COLO829 (cell line): Measurements from ENCODE around the gene LRRC74A.
A peak's percentile ranks its signal among the peaks of the same experiment; 100 is the strongest.

Source experiments
- DNase-seq: peaks from one replicate; pipeline ENCODE4 v3.0.0; 2012; ENCODE audit warnings: low spot score

LRRC74A gene

DNA sequence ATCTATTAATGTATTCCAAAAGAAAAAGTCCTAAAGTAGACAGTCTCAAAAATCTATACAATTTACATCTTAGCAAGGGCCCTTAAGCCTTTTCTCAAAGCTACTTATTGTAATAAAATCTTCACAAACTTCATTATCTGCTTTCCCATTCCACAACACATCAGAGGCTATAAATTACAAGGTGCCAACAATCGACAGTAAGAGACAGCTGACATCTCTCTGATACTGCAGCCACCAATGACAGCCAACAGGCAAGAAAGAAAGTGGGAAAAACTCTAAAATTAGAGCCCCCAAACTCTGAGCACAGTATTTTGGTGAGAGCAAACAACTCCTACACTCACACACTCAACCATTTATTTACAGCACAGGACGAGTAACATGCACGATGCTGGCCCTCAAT, 15.7 kb upstream of the LRRC74A start:
- DNase-seq, result no peak

DNA sequence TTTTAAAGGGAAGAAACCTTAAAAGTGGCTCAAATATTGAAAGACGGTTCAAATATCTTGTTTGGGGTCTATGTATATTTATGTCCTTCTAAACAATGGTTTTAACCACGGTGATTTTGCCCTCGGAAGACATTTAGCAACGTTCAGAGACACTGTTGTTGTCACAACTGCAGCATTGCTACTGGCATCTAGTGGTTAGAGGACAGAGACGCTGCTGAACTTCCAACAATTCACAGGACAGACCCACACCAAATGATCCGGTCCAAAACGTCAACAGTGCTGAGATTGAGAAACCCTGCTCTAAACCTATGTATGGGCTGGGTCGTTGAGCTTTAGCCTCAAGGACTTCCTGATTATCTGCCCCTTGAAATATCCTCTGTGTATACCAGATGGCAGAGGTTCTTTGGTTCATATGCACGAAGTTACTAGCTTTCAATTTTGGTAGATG, 15.2 kb upstream of the LRRC74A start:
- peak; percentile 37 for DNase-seq

DNA sequence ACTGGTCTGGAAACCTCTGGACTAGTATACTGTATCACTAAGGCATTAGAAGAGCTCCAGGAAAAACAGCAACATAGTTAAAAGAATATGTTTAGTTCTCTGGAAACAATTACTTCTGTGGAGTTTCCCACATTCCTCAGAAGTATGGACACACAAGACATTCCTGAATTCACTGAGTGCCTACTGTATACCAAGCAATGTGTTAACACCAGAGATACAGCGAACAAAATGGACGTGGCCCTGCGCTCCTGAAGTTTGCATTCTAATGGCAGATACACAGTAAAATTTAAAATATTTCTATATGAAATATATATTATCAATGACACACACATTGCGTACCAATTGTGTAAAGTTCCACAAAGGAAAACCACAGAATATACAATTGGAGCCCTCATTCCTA, 14.6 kb upstream of the LRRC74A start:
- no peak for DNase-seq

DNA sequence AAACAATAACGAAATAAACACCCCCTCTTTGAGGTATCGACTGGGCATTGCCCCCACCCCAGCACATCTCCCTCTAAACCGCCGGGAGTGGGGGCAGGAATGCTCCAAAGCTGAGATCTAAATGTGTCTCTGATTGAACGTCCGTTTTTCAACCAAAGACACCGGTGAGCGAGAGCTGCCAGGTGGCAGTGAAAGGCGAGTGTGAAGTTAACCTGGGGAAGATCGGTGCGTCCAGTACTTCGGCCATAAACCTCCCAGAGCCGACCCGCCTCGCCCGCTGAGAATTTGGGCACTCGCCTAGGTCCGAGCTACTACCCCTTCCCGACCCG, 14.2 kb upstream of the LRRC74A start:
- DNase-seq, result no peak

DNA sequence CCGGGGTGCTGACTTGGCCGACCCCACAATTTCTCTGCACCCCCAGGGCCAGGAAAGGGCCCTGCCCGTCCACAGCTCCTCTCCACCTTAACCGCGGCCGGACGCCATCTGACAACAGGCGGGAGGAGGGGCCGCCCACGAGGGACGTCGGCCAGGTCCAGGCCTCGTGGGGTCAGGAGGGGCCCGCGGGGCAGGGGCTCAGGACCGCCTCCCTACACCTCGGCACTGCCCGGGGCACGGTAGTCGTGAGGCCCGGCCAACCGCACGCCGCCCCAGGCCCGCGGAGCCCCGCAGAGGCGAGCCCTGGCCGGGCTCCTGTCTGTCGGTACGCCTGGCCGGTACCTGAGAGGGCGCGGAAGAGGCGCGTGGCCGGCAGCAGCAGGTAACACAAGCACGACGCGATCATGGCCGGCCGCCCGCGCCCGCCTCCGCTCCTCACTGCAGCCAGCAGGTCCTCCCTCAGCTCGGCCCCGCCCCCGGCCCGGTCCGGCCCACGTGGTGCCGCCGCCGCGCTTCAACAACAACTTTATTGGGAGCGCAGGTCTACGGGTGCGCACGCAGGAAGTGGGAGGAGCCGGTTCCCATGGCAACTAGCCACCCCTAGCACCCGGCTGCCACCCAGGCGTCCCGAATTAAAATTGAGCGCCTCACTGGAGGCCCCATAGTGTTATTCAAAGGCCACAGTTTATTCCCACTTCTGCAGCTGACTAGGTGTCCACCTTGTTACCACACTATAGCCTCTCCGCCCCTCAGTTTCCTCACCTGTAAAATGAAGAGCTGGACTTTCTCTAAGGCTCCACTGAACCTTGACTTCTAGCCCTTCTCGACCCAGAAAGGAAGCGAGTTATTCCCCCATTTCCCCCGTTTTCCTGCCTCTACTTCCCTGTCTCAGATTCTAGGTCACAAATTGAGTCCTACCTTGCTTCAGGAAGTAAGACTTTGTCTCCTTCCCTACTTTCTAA, 13.5 kb upstream of the LRRC74A start, which contains the start of gene ANGEL1:
TSS of gene ANGEL1 (minus strand) at position 461 of the 962 bp plus-strand sequence. CDS start at position 406, 55 bp downstream.
- DNase-seq, result peak; percentile 89

DNA sequence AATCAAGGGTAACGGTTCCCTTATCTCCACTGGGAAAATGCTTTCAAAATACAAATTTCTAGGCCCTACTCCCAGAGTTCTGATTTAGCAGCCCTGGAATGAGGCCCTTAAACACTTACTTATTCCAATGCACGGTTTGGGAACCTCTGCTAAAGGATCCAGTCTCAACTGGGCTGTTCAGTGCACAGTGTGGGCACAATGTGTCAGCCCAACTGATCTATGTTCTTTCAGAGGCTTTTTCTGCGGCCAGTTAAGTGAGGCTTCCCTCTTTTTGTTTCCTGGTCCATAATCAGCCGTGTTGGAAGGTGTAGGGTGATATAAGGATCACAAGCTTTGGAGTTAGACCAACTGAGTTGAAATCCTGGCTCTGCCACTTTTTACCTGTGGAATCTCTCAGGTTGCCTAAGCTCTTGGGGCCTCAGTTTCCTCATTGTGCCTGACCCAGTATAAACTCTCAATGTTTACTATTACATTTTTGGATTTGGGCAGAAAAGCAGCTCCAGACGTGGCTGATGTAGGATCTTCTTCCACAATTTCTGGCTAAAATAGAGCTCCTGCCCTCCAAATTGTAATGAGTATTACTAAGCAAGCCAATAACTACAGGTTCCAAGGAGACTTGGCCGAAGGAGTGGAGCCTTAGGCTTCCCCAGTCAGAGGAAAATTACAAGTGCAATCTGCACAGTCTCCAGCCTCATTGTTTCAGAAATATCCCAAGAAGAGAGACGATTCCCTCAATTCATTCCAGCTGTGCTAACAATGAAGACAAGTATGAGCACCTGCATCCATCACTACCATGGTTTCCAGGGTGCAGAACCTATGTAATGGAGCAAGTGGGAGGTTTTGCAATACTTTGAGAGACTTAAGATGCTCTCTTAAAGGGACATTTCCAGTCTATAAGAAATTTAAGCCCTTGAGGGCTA, 11.2 kb upstream of the LRRC74A start:
- no peak for DNase-seq

DNA sequence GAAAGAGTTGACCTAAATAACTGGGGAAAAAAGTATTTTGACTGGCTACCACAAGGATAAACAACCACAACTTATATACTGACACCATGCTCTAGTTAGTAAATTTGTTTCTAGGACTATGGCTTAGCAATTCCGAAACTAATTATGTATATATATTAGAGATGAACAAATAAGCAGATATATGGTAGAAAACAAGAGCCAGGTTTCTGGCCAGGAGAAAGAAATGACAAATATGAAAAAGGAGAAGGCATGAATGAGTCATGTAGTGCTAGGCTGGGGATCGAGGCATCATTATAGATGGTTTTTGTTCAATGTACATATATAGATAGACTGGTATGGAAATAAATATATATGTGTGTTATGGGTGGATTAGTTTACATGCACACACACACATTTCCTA, 5.5 kb upstream of the LRRC74A start:
- DNase-seq, result no peak

DNA sequence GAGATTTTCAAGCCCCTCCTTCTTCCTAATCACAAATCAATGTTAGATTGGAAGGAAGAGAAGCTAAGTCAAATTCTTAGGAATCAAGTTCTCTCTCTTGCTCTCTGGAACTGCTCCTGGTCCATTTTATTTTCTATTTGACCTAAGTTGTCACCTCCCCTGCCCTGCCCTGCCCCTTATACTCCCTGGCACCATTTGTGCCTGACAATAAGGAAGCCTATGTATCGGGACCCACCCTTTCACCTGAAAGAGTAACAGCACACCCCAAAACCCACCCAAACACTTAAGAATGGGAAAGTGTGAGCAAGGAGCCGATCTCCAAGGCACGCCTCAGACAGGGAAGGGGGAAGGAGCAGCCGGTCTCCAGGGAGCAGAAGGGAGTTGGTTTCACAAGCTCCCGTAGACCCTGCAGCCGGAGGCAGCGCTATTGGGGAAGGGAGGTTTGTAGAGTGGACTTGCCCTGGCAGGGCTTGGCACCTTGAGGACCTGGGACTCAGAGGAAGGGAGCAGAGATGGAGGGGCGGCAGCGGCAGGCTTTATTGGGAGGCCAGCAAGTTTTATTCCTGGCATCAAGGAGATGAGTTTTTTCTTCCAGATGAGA, 1.6 kb downstream of the LRRC74A start:
- DNase-seq, result no peak

DNA sequence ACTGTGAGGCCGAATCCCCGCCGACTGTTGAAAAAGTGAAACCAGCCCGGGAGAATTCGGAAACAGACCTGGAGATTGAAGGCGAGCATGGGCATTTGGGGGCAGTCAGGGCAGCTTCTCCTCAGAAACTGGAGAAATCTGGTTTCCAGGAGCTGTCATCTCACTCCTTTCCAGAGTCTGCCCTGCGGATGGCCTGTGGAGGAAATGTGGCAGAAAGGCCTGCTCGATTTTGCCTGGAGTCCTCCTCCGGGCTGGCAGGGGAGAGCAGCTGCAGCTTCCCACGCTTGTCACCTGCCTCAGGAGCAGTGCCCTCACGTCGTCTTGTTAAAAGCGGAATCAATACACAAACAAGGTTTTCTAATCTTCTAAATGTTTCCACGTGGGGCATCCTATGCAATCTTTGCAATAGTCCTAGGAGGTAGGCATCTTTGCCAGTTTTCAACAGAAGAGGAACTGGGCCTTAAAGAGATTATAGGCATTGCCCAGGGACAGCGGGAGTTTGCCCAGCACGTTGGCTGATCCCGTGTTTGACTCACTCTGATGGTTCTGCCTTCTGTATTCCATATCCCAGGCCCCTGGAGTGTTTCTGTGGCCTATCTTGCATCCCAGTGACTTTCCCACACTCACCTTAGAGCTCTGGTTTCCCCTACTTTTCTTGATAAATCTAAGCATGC, 2.3 kb downstream of the LRRC74A start:
- DNase-seq, result no peak

DNA sequence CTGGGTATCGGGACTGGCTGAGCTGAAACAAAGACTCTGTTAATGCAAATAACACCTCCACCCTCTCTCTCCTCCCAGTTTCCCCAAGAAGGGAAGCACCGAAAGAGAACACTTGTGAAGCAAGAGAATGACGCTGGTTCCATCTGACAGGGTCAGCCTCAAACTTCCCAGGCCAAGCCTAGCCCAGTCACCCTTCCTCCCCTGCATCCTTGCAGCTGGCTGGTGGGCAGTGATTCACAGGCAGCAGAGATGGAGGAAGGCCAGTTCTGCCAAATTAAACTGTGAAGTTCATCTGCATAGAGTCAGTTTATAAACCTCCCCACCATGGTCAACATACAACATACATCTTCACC, 2.8 kb downstream of the LRRC74A start:
- DNase-seq, result no peak

DNA sequence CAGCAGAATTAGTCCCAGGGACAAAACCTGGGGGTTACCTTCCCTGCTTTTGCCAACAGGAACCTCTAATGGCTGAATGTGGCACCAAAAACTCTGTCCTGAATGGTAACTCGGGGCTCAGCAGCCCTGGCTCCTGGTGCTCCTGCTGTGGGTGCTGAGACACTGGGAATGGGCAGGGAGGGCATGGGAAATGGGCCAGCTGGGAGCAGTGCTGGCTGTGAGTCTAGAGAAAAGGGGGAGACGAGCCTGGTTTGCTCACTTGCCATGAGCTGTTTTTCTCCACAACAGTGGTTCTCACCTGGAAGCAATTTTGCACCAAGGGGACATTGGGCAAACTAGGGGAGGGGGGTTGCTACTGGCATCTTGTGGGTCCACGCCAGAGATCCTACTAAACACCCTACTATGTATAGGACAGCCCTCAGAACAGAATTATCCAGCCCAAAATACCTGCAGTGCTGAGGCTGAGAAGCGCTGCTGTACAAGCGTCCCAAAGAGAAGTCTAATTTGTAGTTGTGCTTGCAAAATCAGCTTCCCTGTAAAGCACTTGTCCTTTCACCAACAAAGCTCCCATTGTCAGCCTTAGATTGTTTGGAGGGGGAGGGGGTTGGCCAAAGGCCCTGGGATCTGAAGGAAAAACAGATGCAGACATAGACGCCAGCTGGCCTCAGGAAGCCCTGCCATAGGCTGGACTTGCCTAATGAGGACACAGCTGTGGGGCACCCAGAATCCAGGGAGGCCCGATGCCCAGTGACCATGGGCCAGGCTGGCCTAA, 3.6 kb downstream of the LRRC74A start:
- peak; percentile 93 for DNase-seq

DNA sequence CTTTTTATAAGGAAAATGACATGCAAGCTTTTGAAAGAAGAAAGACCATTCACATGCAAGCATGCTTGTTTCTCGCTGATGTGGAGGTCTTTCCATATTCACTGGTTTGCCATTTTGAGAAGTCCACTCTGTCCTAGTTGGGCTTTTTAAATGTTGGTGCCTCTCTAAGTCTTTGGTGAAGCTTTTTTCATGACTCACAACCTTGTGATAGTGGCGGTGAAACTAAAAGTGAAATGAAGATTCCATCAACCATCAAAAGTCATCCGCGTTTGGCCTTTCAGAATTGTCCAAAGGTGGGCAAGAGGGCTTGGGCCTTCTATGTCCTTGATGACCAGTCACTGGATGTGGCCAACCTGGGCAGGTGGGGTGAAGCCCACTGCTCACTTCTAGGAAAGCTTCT, 4.3 kb downstream of the LRRC74A start:
- no peak for DNase-seq

DNA sequence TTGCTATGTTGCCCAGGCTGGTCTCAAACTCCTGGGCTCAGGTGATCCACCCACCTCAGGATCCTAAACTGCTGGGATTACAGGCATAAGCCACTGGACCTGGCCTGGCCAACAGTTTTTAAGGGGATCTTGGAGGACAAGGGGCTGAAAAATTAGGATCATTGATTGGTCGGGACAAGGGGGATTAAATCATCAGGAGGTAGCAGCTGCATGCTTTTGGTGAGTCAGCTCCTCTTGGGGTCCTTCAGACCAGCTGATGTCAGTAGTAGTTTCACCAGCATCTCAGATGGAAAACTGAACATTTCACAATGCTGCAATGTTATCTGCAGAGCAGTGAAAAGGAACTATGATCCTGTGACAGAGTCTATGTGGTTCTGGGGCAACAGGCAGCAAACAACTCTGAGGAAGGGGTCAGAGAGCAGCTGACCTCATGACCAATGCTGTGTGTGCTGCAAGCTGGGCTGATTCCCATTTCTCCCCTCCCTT, 6.3 kb downstream of the LRRC74A start:
- DNase-seq, result no peak

DNA sequence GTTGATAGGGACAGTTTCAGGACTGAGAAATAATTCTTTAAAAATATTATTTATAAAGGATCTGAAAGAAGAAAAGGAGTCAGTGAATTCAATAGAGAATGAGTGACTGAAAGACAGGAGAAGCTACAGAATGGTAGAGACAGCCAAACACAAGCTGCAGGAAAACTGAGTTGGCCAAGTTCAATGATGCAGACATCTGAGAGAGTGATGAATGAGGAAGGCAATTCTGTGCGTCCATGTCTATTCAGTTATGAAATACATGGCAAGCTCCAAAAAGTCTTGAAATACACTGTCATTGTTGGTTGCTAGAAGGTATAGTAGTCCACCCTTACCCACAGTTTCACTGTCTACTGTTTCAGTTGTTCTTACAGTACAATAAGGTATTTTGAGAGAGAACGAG, 6.8 kb downstream of the LRRC74A start:
- DNase-seq, result no peak

DNA sequence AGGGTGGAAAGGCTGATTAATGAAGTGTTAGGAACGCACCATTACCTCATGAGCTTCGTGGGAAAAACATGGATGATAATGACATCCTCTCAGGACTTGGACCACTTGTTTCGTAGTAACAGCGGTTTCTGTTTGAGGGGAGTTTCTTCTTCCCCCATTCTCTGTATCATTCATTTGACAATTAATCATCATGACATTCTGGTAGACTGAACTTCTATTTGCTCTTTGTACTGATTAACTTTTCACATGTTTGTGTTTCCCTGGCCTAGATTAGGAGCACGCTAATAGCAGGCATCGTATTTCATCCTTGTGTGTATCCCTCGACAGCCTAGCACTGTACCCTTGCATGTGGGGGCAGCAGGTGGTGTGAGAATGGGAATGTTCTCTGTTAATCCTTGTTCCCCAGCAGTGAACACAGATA, 8.0 kb downstream of the LRRC74A start:
- no peak for DNase-seq

DNA sequence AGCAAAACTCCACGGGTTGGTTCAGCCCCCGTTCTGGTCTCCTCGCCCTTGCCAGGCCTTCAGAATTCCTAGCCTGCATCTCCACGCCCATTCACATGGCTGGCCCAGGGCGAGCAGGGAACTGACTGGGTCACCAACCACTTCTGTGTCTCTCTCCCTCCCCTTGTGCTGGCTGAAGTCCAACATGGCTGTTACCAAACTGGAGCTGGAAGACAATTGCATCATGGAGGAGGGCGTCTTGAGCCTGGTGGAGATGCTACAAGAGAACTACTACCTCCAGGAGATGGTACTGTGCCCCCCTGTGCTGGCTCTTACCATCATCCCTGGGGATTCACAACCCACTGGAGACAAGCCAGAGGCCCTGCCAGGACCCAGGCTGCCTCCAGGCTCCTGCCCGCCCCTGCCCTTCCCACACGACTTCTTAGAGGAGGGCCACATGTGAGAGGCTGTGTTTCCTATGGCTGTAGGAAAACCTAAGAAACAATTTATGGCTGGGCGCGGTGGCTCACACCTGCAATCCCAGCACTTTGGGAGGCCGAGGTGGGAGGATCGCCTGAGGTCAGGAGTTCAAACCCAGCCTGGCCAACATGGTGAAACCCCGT, 9.9 kb downstream of the LRRC74A start:
- no peak for DNase-seq

DNA sequence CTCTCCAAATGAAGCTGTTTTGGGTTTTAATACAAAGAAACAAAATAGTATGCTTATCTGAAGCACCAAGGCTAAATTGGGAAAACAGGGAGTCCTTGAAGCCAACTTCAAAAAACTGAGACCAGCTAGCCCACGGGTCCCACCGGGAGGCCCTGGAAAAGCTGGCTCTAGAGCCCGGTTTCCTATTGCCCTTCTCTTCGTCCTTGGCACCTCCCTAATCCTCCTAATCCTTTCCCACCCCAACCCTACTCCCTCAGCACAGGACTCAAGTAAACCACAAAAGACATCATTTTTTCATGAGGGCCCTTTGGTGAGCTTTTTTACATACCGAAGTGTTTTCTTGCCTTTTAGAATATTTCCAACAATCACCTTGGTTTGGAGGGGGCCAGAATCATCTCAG, 11.3 kb downstream of the LRRC74A start:
- no peak for DNase-seq

DNA sequence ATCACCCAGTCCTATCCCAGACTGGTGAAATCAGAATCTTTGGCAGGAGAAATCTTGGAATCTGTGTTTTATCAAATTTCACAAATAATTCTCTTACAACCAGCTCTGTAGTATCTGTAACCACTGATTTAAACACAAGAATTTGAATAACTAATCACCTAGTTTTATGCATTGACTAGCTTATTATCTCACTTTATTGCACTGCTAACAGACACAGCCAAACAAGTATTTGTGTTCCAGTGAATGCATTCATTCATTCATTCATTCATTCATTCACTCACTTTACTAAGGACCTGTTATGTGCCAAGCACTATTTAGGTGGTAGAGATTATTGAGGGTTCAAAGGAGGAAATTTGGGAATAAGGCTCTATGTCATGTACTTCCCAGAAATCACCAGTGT, 16.2 kb downstream of the LRRC74A start:
- no peak for DNase-seq

DNA sequence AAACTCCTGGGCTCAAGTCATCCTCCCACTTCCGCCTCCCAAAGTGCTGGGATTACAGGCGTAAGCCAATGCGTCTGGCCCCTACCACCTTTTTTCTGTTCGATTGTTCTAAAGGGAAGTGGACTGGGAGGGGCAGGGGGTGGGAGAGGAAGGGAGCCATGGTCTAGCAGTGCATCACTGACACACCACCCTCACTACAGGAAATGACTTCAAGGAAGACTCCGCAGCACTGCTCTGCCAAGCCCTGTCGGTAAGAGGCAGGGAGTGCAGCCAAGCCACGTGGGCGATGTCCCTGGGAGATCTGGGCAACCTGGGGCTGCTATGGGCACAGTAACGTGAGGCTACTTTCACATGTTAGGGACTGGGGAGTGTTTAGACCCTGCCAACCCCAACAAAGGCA, 18.0 kb downstream of the LRRC74A start:
- no peak for DNase-seq

DNA sequence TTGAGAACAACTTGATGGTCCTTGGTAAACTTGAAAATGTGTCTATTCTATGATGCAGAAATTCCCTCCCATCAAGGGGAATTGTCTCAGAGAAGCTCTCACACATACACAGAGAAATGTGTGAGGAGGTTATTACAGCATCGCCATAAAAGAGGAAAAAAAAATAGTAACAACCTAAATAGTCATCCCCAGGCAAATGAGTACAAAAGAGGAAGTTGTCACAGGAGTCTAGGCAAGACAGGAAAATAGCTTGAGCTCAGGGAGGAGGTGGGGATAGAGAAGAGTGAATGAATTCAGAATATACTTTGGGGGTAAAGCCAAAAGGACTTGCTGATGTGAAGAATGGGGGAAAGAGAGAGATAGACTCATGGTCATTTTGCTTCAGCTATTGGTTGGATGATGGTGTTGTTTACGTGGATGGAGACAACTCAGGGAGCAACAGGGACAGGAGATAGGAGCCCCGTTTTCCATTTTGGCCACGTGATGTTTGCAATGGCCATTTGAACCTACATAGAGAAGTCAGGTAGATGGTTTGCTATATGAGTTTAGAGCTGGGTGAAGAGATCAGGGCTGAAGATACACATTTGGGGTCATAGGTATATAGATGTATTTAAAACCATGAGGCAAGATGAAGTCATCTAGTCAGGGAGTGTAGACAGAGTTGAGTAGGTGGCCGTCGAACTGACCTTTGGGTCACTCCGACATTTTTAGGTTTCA, 20.3 kb downstream of the LRRC74A start:
- no peak for DNase-seq
